Measurements from ENCODE around the gene SLC9A9.

Gene SLC9A9

DNA sequence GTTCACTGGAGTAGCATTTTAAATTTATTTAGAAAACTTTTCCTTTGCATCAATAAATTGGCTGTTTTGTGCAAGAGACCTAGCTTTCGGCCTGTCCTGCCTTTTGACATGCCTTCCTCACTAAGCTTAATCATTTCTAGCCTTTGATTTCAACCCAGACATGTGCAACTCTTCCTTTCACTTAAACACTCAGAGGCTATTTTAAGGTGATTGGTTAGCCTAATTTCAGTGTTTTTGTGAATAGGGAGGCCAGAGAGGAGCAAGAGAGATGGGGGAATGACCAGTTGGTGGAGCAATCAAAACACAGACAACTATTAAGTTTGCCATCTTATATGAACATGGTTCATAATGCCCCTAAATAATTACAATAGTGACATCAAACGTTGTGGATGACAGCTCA is 333.4 kb downstream of the SLC9A9 start:
- no peak overlapping the region for H3K4me3 ChIP-seq (ENCODE audit: control insufficient read depth, low read depth, low read length)
- TF ChIP-seq, protein P1, sequence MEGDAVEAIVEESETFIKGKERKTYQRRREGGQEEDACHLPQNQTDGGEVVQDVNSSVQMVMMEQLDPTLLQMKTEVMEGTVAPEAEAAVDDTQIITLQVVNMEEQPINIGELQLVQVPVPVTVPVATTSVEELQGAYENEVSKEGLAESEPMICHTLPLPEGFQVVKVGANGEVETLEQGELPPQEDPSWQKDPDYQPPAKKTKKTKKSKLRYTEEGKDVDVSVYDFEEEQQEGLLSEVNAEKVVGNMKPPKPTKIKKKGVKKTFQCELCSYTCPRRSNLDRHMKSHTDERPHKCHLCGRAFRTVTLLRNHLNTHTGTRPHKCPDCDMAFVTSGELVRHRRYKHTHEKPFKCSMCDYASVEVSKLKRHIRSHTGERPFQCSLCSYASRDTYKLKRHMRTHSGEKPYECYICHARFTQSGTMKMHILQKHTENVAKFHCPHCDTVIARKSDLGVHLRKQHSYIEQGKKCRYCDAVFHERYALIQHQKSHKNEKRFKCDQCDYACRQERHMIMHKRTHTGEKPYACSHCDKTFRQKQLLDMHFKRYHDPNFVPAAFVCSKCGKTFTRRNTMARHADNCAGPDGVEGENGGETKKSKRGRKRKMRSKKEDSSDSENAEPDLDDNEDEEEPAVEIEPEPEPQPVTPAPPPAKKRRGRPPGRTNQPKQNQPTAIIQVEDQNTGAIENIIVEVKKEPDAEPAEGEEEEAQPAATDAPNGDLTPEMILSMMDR (IDR thresholded peaks at IDR 0.05; ENCODE audit: control insufficient read depth, insufficient read depth, low read depth, low read length, missing control alignments): no peak
- DNase-seq (ENCODE audit: low read depth): no peak

GRCh38 chr3:143514109-143514508 is 334.2 kb downstream of the SLC9A9 start:
- no peak for DNase-seq (ENCODE audit: low read depth)
- TF ChIP-seq, protein P1 (IDR thresholded peaks at IDR 0.05; ENCODE audit: control insufficient read depth, insufficient read depth, low read depth, low read length, missing control alignments): no peak
- H3K4me3 ChIP-seq (ENCODE audit: control insufficient read depth, low read depth, low read length): no peak overlapping the region

DNA sequence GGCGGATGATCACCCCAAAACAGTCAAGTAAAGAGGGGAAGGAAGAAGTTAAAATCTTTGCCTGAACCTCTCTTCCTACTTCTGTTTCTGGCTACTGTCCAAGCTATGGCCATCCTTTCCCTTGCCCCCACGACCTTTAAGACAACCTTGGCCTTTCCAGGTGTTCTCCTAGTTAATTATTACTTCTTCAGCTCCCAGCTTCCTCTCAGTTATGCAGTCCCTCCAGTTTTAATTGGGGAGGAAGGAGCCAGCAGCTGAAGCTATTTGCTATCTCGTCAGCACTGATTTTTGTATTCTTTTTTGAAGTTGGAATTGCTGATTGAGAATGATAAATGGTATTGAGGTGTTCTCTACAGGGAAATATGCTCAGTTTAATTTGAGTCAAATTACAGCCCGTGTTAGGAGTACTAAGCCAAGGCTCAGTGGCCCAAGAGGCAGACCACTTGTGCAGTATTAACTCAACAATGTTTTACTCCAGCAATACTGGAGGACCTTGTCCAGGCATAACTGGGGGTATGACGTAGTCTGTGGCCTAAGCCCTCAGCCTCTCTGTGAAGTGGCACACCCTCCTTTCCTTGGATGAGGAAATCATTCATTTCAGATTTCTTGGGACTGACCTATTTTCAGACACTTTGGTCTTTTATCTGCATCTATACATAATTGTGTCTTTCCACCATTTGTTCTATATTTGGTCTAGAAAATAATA is 336.9 kb downstream of the SLC9A9 start:
- DNase-seq (ENCODE audit: low read depth): no peak
- no peak overlapping the region for H3K4me3 ChIP-seq (ENCODE audit: control insufficient read depth, low read depth, low read length)
- TF ChIP-seq, protein P1 (IDR thresholded peaks at IDR 0.05; ENCODE audit: control insufficient read depth, insufficient read depth, low read depth, low read length, missing control alignments): no peak

DNA sequence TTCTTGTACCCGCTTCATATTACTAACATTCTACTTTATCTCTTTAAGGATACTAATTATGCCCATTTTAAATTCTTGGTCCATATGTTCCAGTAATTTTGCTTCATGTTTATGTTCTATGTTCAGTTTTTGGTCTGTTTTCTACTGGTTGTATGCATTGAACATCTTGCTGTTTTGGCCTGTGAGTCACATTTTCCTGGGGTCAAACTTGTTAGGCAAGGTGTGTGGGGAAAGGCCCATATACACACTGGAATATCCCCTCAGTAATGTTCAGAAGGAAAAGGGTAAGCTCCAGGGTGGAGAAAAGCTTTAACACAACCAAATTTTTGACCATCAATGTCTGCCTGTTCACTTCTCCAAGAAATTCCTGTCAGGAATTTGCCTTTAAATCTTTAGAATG is 337.7 kb downstream of the SLC9A9 start:
- no peak for DNase-seq (ENCODE audit: low read depth)
- TF ChIP-seq, protein P1 (IDR thresholded peaks at IDR 0.05; ENCODE audit: control insufficient read depth, insufficient read depth, low read depth, low read length, missing control alignments): no peak
- H3K4me3 ChIP-seq (ENCODE audit: control insufficient read depth, low read depth, low read length): no peak overlapping the region

GRCh38 chr3:143507735-143508580 is 340.3 kb downstream of the SLC9A9 start:
- no peak overlapping the region for H3K4me3 ChIP-seq (ENCODE audit: control insufficient read depth, low read depth, low read length)
- TF ChIP-seq, protein P1 (IDR thresholded peaks at IDR 0.05; ENCODE audit: control insufficient read depth, insufficient read depth, low read depth, low read length, missing control alignments): no peak
- DNase-seq (ENCODE audit: low read depth): peak; percentile 48

GRCh38 chr3:143506190-143506589 is 342.1 kb downstream of the SLC9A9 start:
- no peak overlapping the region for H3K4me3 ChIP-seq (ENCODE audit: control insufficient read depth, low read depth, low read length)
- TF ChIP-seq, protein P1 (IDR thresholded peaks at IDR 0.05; ENCODE audit: control insufficient read depth, insufficient read depth, low read depth, low read length, missing control alignments): no peak
- no peak for DNase-seq (ENCODE audit: low read depth)

Data from AG09309 (cell line).